Measurements from ENCODE around the gene SHOC2. TPM values are rescaled to one million over a fixed set of nuclear protein-coding genes. Genes with fewer than 3 reads are reported as not detected.

The SHOC2 gene
- total and polyA plus RNA-seq, 11 donors, result 17.9 to 58.4 (median 43.3) TPM

GRCh38 chr10:110872145-110872983 lies 47.0 kb upstream of the SHOC2 start:
- Histone ChIP-seq H3K27ac (peak overlapping the region; percentile 93 to 99 (median 96)), H3K9me3 (no peaks in the 10 kb centered on the region), H3K4me3 (peak overlapping the region; percentile 68 to 100 (median 93)), H3K36me3 (peaks cover 0 to 17% (median 7%) of the 10 kb centered on the region in 9 donors), H3K27me3 (no peaks in the 10 kb centered on the region), H3K4me1 (peaks cover 0 to 77% (median 21%) of the 10 kb centered on the region in 12 donors)
- ATAC-seq (peak in 3 of 4 donors; percentile 53 to 79 (median 76)), DNase-seq (peak; percentile 67 to 88 (median 76))
- no peak for TF ChIP-seq POLR2A (IDR thresholded peaks at IDR 0.05)
- peak in 6 of 12 donors; percentile 9 to 47 (median 19) for TF ChIP-seq CTCF (IDR thresholded peaks at IDR 0.05)
- WGBS, 4 donors, result 0 to 1% (median 0%) methylated on average over 41 to 70 of the region's 70 CpGs
- intact Hi-C loops (cut with DNase I), result loop anchor here in 8 of 10 donors (2.0 to 10.0 kb wide), 10 partner anchors 35 to 368 kb away; partner anchors contain the start of genes BBIP1 (in 1 of the 8) and SHOC2 (in 1 of the 8)

- Histone ChIP-seq H3K4me1 (peaks cover 0 to 68% (median 21%) of the 10 kb centered on the region in 12 donors), H3K9me3 (no peaks in the 10 kb centered on the region), H3K27ac (peak overlapping the region in 11 of 12 donors; percentile 93 to 99 (median 95)), H3K4me3 (peak overlapping the region; percentile 68 to 100 (median 93)), H3K27me3 (no peaks in the 10 kb centered on the region), H3K36me3 (peaks cover 0 to 26% (median 16%) of the 10 kb centered on the region in 9 donors)
- TF ChIP-seq CTCF (IDR thresholded peaks at IDR 0.05), result no peak
- TF ChIP-seq POLR2A (IDR thresholded peaks at IDR 0.05), result no peak
- intact Hi-C loops (cut with DNase I), result loop anchor here in 8 of 10 donors (2.0 to 10.0 kb wide), 10 partner anchors 36 to 368 kb away; partner anchors contain the start of genes BBIP1 (in 1 of the 8) and SHOC2 (in 1 of the 8)
- ATAC-seq (no peak), DNase-seq (no peak)
- 1 to 3% (median 2%) methylated on average over 16 of the region's 16 CpGs for WGBS, 4 donors
These were observed 46.1 kb upstream of the SHOC2 start for GRCh38 chr10:110872984-110873923.

GRCh38 chr10:110873951-110874350 lies 45.5 kb upstream of the SHOC2 start:
- ATAC-seq, result no peak
- Histone ChIP-seq H3K4me3 (peak overlapping the region in 11 of 12 donors; percentile 3 to 100 (median 93)), H3K4me1 (peaks cover 0 to 61% (median 21%) of the 10 kb centered on the region in 12 donors), H3K27me3 (no peaks in the 10 kb centered on the region), H3K27ac (peak overlapping the region in 5 of 12 donors; percentile 94 to 99 (median 98)), H3K9me3 (no peaks in the 10 kb centered on the region), H3K36me3 (peaks cover 0 to 33% (median 23%) of the 10 kb centered on the region in 9 donors)
- 37 to 74% (median 68%) methylated on average over 2 of the region's 2 CpGs for WGBS, 4 donors
- intact Hi-C loops (cut with DNase I), result loop anchor here in 8 of 10 donors (2.0 to 10.0 kb wide), 10 partner anchors 37 to 369 kb away; partner anchors contain the start of genes BBIP1 (in 1 of the 8) and SHOC2 (in 1 of the 8)
- TF ChIP-seq CTCF (IDR thresholded peaks at IDR 0.05) (no peak), POLR2A (IDR thresholded peaks at IDR 0.05) (no peak)
- DNase-seq, result no peak
